Measurements from ENCODE around the gene IMP4.

DNA sequence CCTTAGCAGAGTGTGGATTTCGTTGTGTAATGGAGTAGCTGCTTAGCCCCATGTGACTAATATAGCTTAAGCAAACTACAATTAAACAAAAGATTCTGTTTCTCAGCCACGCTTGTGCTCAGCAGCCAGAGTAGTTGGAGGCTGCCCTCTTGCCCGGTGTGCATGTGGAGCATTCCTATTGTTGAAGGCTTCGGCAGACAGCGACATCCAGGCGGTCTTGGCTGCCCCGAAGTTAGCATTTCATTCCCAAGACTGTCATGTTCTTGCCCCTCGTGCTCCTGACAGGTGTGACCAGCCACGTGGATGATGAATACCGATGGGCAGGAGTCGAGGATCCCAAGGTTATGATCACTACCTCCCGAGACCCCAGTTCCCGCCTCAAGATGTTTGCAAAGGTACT is 2.4 kb downstream of the IMP4 start:
- no peak for TF ChIP-seq EZH2 (IDR thresholded peaks at IDR 0.05; ENCODE audit: borderline replicate concordance)
- TF ChIP-seq, protein P1, sequence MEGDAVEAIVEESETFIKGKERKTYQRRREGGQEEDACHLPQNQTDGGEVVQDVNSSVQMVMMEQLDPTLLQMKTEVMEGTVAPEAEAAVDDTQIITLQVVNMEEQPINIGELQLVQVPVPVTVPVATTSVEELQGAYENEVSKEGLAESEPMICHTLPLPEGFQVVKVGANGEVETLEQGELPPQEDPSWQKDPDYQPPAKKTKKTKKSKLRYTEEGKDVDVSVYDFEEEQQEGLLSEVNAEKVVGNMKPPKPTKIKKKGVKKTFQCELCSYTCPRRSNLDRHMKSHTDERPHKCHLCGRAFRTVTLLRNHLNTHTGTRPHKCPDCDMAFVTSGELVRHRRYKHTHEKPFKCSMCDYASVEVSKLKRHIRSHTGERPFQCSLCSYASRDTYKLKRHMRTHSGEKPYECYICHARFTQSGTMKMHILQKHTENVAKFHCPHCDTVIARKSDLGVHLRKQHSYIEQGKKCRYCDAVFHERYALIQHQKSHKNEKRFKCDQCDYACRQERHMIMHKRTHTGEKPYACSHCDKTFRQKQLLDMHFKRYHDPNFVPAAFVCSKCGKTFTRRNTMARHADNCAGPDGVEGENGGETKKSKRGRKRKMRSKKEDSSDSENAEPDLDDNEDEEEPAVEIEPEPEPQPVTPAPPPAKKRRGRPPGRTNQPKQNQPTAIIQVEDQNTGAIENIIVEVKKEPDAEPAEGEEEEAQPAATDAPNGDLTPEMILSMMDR (IDR thresholded peaks at IDR 0.05; ENCODE audit: poor library complexity): no peak

Data from hepatocyte (in vitro differentiated cells).